Suprapubic skin (tissue), 4 donors: Measurements from ENCODE around the gene ZNF599. TPM values are rescaled to one million over a fixed set of nuclear protein-coding genes. Genes with fewer than 3 reads are reported as not detected.

Experiments
- DNase-seq, 2 donors: peaks; one replicate each; pipeline ENCODE4 v3.0.0-alpha.2; 2019; ENCODE audit warnings: low spot score in 2 of 2
- H3K27ac ChIP-seq: fragments of 200-600 bp; sonication (generic); one replicate; pipeline ENCODE4 v1.5.1; 2019
- H3K27me3 ChIP-seq: fragments of 200-600 bp; sonication (generic); one replicate; pipeline ENCODE4 v1.5.1; 2019
- H3K36me3 ChIP-seq: fragments of 200-600 bp; sonication (generic); one replicate; pipeline ENCODE4 v1.5.1; 2019
- H3K4me1 ChIP-seq: fragments of 200-600 bp; sonication (generic); one replicate; pipeline ENCODE4 v1.5.1; 2019
- H3K4me3 ChIP-seq: fragments of 200-600 bp; sonication (generic); one replicate; pipeline ENCODE4 v1.5.1; 2019; ENCODE audit warnings: mild to moderate bottlenecking
- H3K9me3 ChIP-seq: fragments of 200-600 bp; sonication (generic); one replicate; pipeline ENCODE4 v1.5.1; 2019
- EP300 ChIP-seq: sonication (generic); formaldehyde crosslinking; IDR thresholded peaks from one replicate; pipeline ENCODE4 v1.6.1; 2017; ENCODE audit warnings: antibody characterized with exemption
- POLR2A ChIP-seq, 2 donors: fragments of 450-650 bp; IDR thresholded peaks; one replicate each; pipeline ENCODE4 v1.6.1; 2017; ENCODE audit warnings: antibody characterized with exemption in 2 of 2, mild to moderate bottlenecking in 2 of 2, moderate library complexity in 2 of 2
- POLR2AphosphoS5 ChIP-seq, 3 donors: sonication (generic); formaldehyde crosslinking; IDR thresholded peaks; one replicate each; pipeline ENCODE4 v1.6.1; 2017; ENCODE audit warnings: antibody characterized with exemption in 3 of 3
- WGBS: methylation state at CpG from one replicate; pipeline ENCODE4 v1.1.5; 2018; 5-methylcytosine and 5-hydroxymethylcytosine counted together
- total RNA-seq, 4 donors: library from RNA; depleted of rRNA; stranded (reverse); fragments of >200 nt; gene quantifications; one replicate each; pipeline ENCODE4 v1.1.0, GENCODE V29; 2016
- TF ChIP-seq, protein P1 (sequence below), 2 donors: fragments of 200-600 bp in 1 of 2; fragments of 450-650 bp in 1 of 2; sonication (generic) in 1 of 2; IDR thresholded peaks; one replicate each; pipeline ENCODE4 v1.5.1; 2016 to 2019; ENCODE audit warnings: antibody characterized with exemption in 2 of 2, mild to moderate bottlenecking in 1 of 2, moderate library complexity in 1 of 2

Gene ZNF599
- total RNA-seq, 4 donors from 2014 or later, result 3.4 to 12.8 (median 9.2) TPM

DNA sequence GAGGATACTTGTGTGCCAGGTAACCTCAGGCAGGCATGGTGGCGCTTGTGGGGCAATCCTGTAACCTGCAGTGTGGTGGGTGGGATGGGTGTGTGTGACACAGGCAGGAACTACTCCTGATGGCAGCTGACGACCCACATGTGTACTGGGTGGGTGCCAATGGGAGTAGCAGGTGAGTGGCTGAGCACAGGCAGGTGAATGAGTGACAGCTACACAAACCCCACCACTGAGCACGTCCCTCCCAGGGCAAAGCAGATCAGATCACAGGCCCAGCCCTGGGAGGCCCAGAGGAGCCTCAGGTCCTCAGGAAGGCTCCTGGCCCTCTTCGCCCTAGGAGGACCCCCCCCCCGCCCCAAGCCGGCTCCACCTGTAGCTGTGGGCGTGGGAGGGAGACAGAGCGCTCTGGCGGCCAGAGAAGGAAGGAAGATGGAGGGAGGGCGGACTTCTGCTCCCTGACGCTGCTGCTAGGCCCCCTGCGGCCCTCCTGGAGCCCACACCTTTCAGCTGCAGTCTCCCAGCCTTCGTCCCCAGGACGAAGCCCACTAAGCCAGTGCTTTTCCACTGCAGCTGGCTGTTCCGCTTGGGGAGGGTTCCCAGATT lies 40.3 kb downstream of the ZNF599 start:
- Histone ChIP-seq H3K36me3 (peaks cover 13% of the 10 kb centered on the region), H3K27ac (peak overlapping the region; percentile 99), H3K4me1 (peaks cover 19% of the 10 kb centered on the region), H3K27me3 (peaks cover 6% of the 10 kb centered on the region), H3K4me3 (peak overlapping the region; percentile 92), H3K9me3 (peaks cover 3% of the 10 kb centered on the region)
- DNase-seq, result no peak
- WGBS, result 23% methylated on average over 8 of the region's 15 CpGs
- TF ChIP-seq POLR2A (IDR thresholded peaks at IDR 0.05), result no peak
- TF ChIP-seq POLR2AphosphoS5 (IDR thresholded peaks at IDR 0.05), result no peak
- no peak for TF ChIP-seq EP300
- TF ChIP-seq, protein P1, sequence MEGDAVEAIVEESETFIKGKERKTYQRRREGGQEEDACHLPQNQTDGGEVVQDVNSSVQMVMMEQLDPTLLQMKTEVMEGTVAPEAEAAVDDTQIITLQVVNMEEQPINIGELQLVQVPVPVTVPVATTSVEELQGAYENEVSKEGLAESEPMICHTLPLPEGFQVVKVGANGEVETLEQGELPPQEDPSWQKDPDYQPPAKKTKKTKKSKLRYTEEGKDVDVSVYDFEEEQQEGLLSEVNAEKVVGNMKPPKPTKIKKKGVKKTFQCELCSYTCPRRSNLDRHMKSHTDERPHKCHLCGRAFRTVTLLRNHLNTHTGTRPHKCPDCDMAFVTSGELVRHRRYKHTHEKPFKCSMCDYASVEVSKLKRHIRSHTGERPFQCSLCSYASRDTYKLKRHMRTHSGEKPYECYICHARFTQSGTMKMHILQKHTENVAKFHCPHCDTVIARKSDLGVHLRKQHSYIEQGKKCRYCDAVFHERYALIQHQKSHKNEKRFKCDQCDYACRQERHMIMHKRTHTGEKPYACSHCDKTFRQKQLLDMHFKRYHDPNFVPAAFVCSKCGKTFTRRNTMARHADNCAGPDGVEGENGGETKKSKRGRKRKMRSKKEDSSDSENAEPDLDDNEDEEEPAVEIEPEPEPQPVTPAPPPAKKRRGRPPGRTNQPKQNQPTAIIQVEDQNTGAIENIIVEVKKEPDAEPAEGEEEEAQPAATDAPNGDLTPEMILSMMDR (IDR thresholded peaks at IDR 0.05), result no peak

DNA sequence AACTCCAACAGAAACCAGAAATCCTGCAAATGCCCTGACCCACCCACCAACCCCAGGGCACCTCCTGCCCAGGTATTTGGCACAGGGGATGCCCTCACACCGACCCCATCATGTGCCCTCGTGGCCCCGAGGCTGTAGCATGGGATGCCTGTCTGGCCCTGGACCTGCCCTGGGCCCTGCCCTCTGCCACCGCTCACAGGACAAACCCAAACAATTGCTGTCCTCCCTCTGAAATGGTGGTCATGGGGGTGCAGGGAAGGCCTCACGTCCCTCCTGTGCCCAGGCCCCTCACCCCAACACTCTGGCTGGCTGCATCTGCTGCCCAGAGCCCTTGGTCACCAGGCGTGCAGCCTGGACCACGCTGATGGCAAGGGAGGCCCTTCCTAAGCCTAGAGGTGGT lies 41.1 kb downstream of the ZNF599 start:
- no peak for TF ChIP-seq EP300
- TF ChIP-seq POLR2AphosphoS5 (IDR thresholded peaks at IDR 0.05), result no peak
- TF ChIP-seq, protein P1 (IDR thresholded peaks at IDR 0.05), result no peak
- peaks cover 19% of the 10 kb centered on the region for H3K4me1 ChIP-seq
- no peak overlapping the region for H3K4me3 ChIP-seq
- H3K27me3 ChIP-seq, result peaks cover 7% of the 10 kb centered on the region
- no peak overlapping the region for H3K27ac ChIP-seq
- peaks cover 8% of the 10 kb centered on the region for H3K36me3 ChIP-seq
- 92% methylated on average over 5 of the region's 7 CpGs for WGBS
- H3K9me3 ChIP-seq, result no peaks in the 10 kb centered on the region
- DNase-seq, result no peak

DNA sequence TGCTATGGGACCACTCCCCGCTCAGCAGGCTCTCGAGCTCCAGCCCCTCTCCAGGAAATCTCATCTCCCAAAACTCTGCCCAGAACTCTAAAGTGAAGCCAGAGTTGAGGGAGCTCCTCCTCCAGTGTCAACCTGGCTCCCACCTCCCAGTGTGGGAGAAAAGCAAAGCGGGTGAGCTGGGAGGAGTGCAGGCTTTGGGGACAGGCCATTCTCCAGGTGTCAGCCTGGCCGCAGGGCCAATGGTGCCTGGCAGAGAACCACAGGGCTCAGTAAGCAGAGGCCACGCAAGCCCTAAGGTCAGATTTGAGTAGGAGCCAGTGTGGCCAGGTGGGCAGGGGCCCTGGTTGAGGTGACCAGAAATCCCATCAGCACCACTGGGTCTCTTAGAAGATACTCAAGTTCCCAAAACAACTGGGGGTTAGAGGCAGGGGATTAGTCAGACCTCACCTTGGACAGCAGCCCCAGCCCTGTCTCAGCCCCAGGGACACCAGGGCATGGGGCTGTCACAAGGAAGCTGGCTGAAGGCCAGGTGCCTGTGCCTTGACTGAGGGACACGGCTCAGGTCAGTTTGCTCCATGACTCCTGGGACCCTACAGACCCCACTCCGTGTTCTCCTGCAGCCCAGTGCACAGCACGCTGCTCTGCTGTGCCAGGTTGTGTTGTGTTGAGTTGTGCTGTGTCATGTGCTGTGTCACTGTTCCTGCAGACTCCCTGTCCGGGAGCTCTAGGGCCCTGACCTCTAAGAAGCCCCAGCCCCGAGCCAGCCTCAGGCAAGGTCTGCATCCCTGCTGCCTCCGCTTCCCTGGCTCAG lies 41.8 kb downstream of the ZNF599 start:
- Histone ChIP-seq H3K4me3 (no peak overlapping the region), H3K27me3 (peaks cover 13% of the 10 kb centered on the region), H3K9me3 (no peaks in the 10 kb centered on the region), H3K36me3 (peaks cover 8% of the 10 kb centered on the region), H3K27ac (no peak overlapping the region), H3K4me1 (peaks cover 19% of the 10 kb centered on the region)
- TF ChIP-seq EP300 (no peak), POLR2A (IDR thresholded peaks at IDR 0.05) (no peak), POLR2AphosphoS5 (IDR thresholded peaks at IDR 0.05) (no peak)
- TF ChIP-seq, protein P1 (IDR thresholded peaks at IDR 0.05), result no peak
- no peak for DNase-seq
- 82% methylated on average over 7 of the region's 11 CpGs for WGBS

GRCh38 chr19:34725400-34725799 lies 47.6 kb downstream of the ZNF599 start:
- 20% methylated on average over 6 of the region's 6 CpGs for WGBS
- H3K4me1 ChIP-seq, result no peaks in the 10 kb centered on the region
- no peak for TF ChIP-seq POLR2AphosphoS5 (IDR thresholded peaks at IDR 0.05)
- TF ChIP-seq POLR2A (IDR thresholded peaks at IDR 0.05), result no peak
- TF ChIP-seq, protein P1 (IDR thresholded peaks at IDR 0.05), result no peak
- no peak for TF ChIP-seq EP300
- peaks cover 28% of the 10 kb centered on the region for H3K27me3 ChIP-seq
- H3K9me3 ChIP-seq, result no peaks in the 10 kb centered on the region
- no peak overlapping the region for H3K27ac ChIP-seq
- no peaks in the 10 kb centered on the region for H3K36me3 ChIP-seq
- no peak for DNase-seq
- H3K4me3 ChIP-seq, result no peak overlapping the region

DNA sequence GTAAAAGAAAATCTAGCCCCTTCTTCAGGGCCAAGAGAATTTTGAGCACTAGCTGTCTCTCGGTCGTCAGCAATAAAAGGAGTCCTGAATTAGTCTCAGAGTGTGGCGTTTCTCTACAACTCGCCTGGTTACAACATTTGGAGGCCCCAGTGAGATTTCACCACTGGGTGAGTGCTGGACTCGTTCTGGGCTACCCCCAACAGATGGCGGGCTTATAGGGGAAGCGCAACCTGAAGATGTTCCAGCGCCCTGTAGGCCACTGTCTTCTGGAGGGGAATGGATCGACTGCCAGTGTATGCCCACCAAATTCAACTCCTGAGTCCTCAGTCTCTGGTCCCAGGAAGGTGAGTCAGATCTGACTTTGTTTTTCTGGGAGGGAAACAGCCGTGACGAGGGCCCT lies 50.7 kb downstream of the ZNF599 start:
- Histone ChIP-seq H3K27ac (no peak overlapping the region), H3K36me3 (no peaks in the 10 kb centered on the region), H3K27me3 (peaks cover 25% of the 10 kb centered on the region), H3K4me1 (no peaks in the 10 kb centered on the region), H3K9me3 (no peaks in the 10 kb centered on the region), H3K4me3 (no peak overlapping the region)
- WGBS, result 38% methylated on average over 11 of the region's 11 CpGs
- no peak for DNase-seq
- TF ChIP-seq POLR2A (IDR thresholded peaks at IDR 0.05), result no peak
- no peak for TF ChIP-seq EP300
- TF ChIP-seq, protein P1 (IDR thresholded peaks at IDR 0.05), result no peak
